GM18502 (cell line): ENCODE results near the gene EXOC4.
"Not testable (repeated sequence)": the region's sequence is repeated elsewhere in the genome, so short reads cannot be mapped to it uniquely, and the experiment has no call there.

ENCODE experiments used
- ATAC-seq: cut with Tn5 transposase; IDR thresholded peaks from one replicate; pipeline ENCODE4 v1.9.1; 2021; ENCODE audit warnings: mild to moderate bottlenecking; ENCODE audit not compliant: unreplicated experiment, poor library complexity

EXOC4 gene

GRCh38 chr7:134069187-134069586, 816.3 kb downstream of the EXOC4 start:
- ATAC-seq, result no peak

GRCh38 chr7:134070673-134071072, 817.8 kb downstream of the EXOC4 start:
- no peak for ATAC-seq

GRCh38 chr7:134071355-134072331, 818.8 kb downstream of the EXOC4 start:
- ATAC-seq, result peak; percentile 96

- ATAC-seq, result no peak
These were observed 820.4 kb downstream of the EXOC4 start for GRCh38 chr7:134073276-134073675.

- ATAC-seq, result no peak
These were observed 822.9 kb downstream of the EXOC4 start for GRCh38 chr7:134075799-134076198.

- not testable (repeated sequence) for ATAC-seq
These were observed 824.7 kb downstream of the EXOC4 start for GRCh38 chr7:134077560-134077959.

GRCh38 chr7:134078991-134079390, 826.1 kb downstream of the EXOC4 start:
- ATAC-seq, result no peak

GRCh38 chr7:134081695-134082094, 828.8 kb downstream of the EXOC4 start:
- no peak for ATAC-seq

GRCh38 chr7:134083766-134084487, 831.0 kb downstream of the EXOC4 start:
- no peak for ATAC-seq

- ATAC-seq, result peak; percentile 78
These were observed 831.7 kb downstream of the EXOC4 start for GRCh38 chr7:134084488-134085144.

GRCh38 chr7:134085311-134085710, 832.4 kb downstream of the EXOC4 start:
- ATAC-seq, result no peak

GRCh38 chr7:134086998-134087735, 834.3 kb downstream of the EXOC4 start:
- no peak for ATAC-seq

- ATAC-seq, result no peak
These were observed 835.3 kb downstream of the EXOC4 start for GRCh38 chr7:134088199-134088598.

- ATAC-seq, result no peak
These were observed 836.6 kb downstream of the EXOC4 start for GRCh38 chr7:134089446-134089845.

- no peak for ATAC-seq
These were observed 845.2 kb downstream of the EXOC4 start for GRCh38 chr7:134098072-134098471.

GRCh38 chr7:134101716-134102115, 848.8 kb downstream of the EXOC4 start:
- ATAC-seq, result no peak

- ATAC-seq, result no peak
These were observed 851.3 kb downstream of the EXOC4 start for GRCh38 chr7:134104166-134104565.

GRCh38 chr7:134105841-134106240, 853.0 kb downstream of the EXOC4 start:
- no peak for ATAC-seq

- no peak for ATAC-seq
These were observed 855.9 kb downstream of the EXOC4 start for GRCh38 chr7:134108802-134109201.

- no peak for ATAC-seq
These were observed 860.8 kb downstream of the EXOC4 start for GRCh38 chr7:134113655-134114054.
